Hepatic stellate cell (primary cell): ENCODE measurements around the gene KRR1.
A peak's percentile ranks its signal among the peaks of the same experiment; 100 is the strongest.
"Not testable (repeated sequence)": the region's sequence is repeated elsewhere in the genome, so short reads cannot be mapped to it uniquely, and the experiment has no call there.

Source experiments
- DNase-seq: peaks from one replicate; pipeline ENCODE4 v3.0.0; 2011; ENCODE audit warnings: low spot score

The KRR1 gene

DNA sequence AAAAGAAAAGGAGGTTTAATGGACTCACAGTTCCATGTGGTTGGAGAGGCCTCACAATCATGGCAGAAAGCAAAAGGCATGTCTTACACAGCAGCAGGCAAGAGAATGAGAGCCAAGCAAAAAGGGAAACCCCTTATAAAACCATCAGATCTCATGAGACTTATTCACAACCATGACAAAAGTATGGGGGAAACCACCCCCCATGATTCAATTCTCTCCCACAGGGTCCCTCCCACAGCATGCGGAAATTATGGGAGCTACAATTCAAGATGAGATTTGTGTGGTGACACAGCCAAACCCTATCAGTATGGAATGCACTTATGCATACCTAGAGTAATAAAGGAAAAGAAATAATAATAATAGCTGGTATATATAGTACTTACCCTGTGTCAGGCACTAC is 35.3 kb downstream of the KRR1 start:
- DNase-seq: no peak

DNA sequence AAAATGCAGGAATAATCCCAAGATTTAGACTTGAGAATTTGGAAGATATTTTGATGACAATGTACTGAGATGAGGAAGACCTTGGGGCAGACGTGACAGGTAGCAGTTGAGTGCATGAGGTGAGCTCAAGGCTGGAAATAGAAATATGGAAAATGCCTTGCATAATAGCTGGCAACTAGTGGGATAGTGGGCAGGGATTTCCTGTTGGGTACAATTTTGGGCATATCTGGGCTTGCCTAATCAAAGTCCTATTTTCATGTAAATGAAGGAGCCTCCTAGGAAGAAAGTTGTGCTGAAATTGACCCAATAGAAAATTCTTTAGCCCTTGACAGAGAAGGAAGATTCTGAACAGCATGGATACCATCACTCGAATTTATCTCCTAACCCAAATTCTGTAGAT is 37.3 kb downstream of the KRR1 start:
- DNase-seq: no peak

DNA sequence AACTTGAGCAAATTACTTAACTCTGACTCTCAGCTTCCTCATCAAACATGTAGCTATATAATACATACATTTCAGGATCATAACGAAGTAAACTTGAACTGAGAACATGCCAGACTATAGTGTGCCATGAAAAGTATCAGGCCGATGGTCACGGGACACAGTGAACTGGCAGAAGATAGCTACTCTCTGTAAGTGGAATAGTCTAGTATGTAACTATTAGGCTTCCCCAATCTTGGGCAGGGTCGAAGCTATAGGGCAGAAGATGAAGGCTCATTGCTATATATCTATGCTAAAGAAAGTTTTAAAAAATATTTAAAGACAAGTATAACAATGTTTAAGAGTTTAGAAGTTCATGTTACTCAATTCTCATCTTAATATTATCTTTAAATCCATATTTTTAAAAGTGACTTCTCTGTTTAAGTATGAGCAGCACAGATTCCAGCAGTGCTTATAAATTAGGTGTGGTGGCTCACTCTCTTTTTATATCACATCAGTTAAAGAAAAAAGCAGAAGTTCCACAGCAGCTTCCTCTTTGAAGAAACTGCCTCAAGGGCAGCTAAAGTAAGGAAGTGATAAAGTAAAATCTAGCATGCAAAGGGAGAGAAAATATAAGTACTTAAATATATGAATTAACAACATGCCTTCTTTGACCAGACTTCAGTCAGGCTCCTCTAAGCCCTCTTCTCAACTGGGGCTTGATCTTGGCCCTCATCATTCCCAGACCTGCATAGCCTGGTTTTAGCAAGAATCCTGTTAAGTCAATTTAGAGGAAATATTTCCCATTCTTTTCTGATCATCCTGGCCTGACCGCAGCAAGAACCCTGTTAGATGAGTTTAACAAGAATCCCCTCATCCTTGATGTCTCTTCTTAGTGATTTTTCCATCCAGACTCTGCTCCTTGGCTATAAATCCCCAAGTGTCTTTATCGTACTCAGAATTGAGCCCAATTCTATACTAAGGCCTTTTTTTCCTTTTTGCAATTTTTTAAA is 39.2 kb downstream of the KRR1 start:
- DNase-seq: no peak

DNA sequence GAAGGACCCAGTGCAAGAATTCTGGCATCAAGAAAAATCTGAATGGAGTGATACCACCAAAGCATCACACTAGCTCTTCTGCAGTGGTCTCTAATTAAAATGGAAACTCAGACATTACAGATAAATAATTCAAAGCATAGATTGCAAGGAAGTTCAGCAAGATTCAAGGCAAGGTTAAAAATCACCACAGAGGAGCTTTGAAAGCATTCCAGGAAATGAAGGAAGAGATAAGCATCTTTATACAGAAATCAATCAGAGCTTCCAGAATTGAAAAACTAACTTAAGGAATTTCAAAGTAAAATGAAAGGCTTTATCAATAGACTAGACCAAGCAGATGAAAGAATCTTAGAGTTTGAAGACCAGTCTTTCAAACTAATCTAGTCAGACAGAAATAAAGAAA is 51.2 kb downstream of the KRR1 start:
- DNase-seq: no peak

DNA sequence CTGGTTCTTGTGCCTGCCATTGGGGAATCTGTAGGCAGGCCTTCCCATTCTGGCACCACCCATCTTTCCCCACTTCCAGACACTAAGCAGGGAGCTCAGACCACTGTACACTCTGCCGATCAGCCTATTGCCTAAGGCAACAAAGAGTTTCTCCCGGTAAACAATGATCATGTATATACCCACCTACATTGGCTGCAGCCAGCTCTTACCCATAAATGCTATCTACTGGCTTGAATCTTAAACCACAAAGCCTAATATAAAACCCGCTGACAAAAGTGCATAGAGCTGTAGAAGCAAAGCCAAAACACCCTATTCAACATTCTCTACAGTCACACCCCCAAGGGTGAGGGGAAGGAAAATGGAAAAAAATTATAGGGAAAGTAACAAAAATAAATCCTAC is 51.7 kb downstream of the KRR1 start:
- DNase-seq: no peak

DNA sequence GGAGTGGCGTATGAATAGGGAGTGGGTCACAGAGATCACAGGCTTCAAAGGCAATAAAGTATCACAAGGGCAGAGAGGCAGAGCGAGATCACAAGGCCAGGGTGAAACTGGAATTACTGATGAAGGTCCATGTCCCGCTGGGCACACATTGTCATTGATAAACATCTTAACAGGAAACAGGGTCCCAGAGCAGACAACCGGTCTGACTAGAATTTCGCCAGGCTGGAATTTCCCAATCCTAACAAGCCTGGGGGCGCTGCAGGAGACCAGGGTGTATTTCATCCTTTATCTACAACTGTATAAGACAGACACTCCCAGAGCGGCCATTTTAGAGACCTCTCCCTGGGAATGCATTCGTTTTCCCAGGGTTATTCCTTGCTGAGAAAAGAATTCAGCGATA is 53.5 kb downstream of the KRR1 start:
- DNase-seq: not testable (repeated sequence)

DNA sequence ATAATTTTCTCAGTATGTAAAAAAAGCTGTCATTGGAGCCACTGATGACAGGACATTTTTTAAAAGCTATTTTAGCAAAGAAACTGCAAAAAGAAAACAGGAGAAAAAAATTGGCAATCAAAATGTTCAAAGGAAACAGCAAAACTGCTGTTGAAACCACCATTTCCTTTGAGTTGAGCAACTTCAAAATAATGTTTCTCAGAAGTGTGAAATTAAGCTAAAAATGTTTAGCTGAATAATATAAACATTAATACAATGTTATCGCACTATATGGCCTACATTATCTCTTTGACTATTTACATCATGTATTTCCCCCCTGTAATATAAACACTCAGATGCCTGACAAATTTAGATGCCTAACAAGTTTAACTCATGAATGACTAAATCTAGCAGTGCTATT is 54.2 kb downstream of the KRR1 start:
- DNase-seq: no peak

DNA sequence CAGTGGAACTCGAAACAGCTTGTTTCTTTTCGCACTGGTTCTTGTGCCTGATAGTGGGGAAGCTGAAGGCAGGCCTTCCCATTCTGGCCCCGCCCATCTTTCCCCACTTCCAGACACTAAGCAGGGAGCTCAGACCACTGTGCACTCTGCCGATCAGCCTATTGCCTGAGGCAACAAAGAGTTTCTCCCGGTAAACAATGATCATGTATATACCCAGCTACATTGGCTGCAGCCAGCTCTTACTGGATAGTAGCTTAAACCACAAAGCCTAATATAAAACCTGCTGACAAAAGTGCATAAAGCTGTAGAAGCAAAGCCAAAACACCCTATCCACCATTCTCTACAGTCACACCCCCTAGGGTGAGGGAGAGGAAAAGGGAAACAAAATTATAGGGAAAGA is 55.6 kb downstream of the KRR1 start:
- no peak for DNase-seq

DNA sequence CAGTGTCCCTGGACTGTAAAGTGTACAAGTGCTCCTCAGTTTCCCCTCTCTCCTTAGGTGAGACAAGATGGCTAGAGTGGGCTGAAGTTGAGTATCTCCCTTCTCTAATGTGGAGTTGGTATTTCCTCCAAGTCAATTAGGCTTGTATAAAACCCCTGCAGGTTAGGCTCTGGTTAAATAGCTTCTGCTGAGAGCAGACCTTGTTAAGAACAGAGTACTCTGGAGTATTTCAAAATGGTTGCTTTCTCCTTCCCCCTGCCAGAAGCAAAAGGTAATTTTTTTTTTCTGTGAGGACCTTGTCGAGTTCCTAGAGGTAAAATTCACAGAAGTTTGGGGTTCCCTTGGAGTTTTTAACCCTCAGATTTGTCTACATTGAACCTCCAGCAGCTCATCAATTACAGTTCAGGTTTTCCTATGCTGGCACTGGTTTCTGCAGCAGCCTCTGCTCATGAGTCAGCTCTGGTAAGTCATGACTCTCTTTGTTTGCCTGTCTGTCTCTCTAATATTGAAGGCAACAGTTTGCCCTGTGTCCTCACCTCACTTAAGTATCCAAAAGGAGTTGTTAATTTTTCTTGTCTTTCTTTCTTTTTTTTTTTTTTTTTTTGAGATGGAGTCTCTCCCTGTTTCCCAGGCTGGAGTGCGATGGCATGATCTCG is 58.6 kb downstream of the KRR1 start:
- DNase-seq: no peak

DNA sequence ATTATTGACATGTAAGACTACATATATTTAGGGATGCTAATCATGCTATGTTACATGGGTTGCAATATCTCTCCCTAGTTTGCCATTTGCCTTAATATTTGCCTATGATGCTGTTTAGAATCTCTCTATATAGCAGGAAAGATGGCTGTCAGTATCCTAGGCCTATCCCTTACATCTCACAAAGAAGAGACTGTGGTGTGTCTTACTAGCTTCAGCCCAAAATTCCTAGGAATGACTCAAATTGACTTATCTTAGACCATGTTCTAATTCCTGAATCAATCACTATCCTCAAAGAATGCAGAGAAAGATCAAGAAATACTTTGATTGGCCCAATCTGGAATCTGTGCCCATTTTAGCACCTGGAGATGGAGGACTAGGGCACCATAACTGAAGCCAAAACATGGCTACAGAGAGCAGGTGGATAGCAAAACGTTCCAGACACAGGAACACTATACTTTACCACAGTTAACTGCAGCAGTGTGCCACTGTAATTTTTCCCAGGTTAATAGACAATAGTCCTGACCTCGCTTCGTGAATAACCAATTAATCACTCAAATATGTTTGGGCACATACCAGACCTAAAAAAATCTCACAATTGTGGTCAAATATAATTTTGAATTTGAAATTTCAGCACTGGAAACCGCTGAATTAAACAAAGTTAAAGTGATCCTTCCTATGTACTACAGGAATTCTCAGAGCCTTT is 63.6 kb downstream of the KRR1 start:
- no peak for DNase-seq

DNA sequence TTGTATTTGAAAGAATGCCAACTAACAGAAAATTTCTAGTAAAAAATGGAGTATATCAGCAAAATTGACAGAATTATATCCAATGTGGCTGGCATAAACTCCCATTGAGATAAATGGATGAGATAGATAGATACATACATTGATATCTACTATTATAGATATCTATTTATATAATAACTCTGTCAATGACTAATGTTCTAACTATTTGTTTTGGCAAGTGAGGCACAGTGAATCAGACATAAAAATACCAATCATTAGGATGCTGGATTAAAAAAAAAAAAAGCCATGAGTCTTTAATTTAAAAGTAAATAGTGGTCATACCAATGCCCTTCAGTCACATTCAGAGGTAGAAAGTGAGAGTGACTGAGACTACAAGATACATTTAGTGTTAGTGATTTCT is 64.6 kb downstream of the KRR1 start:
- DNase-seq: peak; percentile 30

DNA sequence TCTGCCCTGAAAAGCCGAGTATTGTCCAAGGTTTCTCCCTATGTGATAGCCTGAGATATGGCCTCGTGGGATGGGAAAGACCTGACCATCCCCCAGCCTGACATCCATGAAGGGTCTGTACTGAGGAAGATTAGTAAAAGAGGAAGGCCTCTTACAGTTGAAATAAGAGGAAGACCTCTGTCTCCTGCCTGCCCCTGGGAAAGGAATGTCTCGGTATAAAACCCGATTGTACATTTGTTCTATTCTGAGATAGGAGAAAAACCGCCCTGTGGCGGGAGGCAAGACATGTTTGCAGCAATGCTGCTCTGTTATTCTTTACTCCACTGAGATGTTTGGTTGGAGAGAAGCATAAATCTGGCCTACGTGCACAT is 66.3 kb downstream of the KRR1 start:
- not testable (repeated sequence) for DNase-seq

DNA sequence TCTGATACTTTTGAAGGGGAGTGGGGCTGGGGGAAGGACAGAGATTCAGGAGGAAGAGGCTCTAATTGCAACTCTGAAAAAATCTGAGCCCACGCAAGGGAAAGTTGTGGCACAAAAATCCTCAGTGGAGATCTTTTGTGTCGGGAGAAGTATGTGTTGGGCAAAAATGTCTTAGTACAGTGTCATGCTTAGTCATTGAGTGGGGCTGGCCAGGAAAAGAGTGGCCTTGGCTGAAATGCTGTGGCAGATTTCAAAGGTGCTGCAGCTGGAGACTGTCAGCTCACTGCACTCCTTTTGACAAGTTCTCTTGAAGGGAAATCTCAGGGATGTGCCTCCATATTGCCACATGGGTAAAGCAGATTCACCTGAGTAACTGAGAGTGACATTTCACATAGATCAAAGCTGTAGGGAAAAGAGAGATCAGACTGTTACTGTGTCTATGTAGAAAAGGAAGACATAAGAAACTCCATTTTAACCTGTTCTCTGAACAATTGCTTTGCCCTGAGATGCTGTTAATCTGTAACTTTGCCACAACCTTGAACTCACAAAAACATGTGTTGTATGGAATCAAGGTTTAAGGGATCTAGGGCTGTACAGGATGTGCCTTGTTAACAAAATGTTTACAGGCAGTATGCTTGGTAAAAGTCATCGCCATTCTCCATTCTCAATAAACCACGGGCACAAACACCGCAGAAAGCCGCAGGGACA is 66.8 kb downstream of the KRR1 start:
- DNase-seq: peak; percentile 39

DNA sequence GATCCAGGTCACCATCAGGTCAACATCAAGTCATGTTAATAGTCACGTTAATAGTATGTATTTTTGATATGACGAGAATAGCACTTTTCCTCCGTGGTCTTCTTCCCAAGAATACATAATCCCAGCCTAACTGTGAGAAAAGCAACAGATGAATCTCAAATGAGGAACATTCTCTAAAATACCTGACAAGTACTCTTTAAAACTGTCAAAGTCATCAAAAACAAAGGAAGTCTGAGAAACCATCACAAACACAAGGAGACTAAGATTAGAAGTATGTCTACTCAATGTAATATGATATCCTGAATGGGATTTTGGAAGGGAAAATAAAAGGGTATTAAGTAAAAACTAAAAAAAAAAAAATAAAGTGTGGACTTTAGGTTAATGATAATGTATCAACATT is 67.7 kb downstream of the KRR1 start:
- DNase-seq: no peak

DNA sequence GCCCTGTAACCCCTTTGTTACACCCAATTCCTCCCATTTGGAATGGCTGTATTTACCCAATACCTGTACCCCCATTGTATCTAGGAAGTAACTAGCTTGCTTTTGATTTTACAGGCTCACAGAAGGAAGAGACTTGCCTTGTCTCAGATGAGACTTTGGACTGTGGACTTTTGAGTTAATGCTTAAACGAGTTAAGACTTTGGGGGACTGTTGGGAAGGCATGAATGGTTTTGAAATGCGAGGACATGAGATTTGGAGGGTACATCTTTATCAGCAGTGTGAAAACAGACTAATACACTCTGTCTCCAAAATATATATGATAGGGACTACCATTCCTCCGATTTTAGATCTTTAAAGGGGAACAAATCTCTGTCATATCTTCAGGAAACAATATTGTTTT is 69.0 kb downstream of the KRR1 start:
- DNase-seq: not testable (repeated sequence)

DNA sequence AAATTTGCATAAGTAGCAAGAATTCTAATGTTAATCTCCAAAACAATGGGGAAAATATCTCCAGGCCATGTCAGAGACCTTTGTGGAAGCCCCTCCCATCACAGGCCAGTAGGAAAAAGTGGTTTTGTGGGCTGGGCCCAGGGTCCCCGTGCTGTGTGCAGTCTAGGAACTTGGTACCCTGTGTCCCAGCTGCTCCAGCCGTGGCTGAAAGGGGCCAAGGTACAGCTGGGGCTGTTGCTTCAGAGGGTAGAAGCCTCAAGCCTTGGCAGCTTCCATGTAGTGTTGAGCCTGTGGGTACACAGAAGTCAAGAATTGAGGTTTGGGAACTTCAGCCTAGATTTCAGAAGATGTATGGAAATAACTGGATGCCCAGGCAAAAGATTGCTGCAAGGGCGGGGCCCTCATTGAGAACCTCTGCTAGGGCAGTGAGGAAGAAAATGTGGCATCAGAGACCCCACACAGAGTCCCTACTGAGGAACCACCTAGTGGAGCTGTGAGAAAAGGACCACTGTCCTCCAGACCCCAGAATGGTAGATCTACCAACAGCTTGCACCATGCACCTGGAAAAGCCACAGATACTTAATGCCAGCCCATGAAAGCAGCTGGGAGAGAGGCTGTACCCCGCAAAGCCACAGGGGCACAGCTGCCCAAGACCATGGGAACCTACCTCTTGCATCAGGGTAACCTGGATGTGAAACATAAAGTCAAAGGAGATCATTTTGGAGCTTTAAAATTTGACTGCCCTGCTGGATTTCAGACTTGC is 69.5 kb downstream of the KRR1 start:
- not testable (repeated sequence) for DNase-seq
